K562 (cell line): ENCODE results near the gene UBE2N. TPM values are rescaled to one million over a fixed set of nuclear protein-coding genes. Genes with fewer than 3 reads are reported as not detected.

Source experiments
- ATAC-seq: fragments of 200-7000 bp; cut with Tn5 transposase; 3 replicates; pipeline ENCODE4 v1.9.1; 2020; ENCODE audit warnings: moderate library complexity
- BruUV-seq: library from RNA; stranded (reverse); fragments of 400-500 nt; replicated peaks from 2 replicates; lab custom pipeline; 2021; lab: Mats Ljungman, UMichigan
- CTCF ChIA-PET: fragments of 300-600 bp; formaldehyde crosslinking; extraction: SDS; loops from one replicate; lab custom pipeline; 2021; ENCODE audit warnings: low intra/inter-chr PET ratio; lab: Yijun Ruan, JAX
- POLR2A ChIA-PET: fragments of 300-600, 350-650 bp; sonication (Branson Sonifier 250); formaldehyde crosslinking; extraction: SDS; loops from one replicate; lab custom pipeline; 2021; ENCODE audit warnings: antibody characterized with exemption, inconsistent platforms; lab: Yijun Ruan, JAX
- DNase-seq, 4 experiments: peaks; one replicate each; pipeline versions ENCODE4 v3.0.0 to v3.0.0-alpha.2; 2011 to 2018; ENCODE audit warnings: low spot score in 3 of 4, mixed read lengths in 3 of 4; ENCODE audit errors: extremely low read depth in 1 of 4
- FAIRE-seq: peaks from 2 replicates; lab custom pipeline; 2011; peaks lifted over from hg19 to GRCh38; lab: Jason Lieb, UNC
- H2AFZ ChIP-seq: 2 replicates; pipeline ENCODE4 v1.6.0; 2011; ENCODE audit warnings: low read depth, low read length, control low read depth, inconsistent platforms
- H3K27ac ChIP-seq: fragments of 200-600 bp; 3 replicates; pipeline ENCODE4 v1.8.0; 2011; ENCODE audit warnings: low read depth, mild to moderate bottlenecking, control low read depth, inconsistent platforms, low read length, moderate library complexity, mixed read lengths; ENCODE audit errors: extremely low read depth
- H3K27me3 ChIP-seq, 2 experiments: fragments of 300-600 bp in 1 of 2; 2 replicates in 1 of 2; 3 replicates in 1 of 2; pipeline versions ENCODE4 v1.6.0 to v1.8.0; 2011; ENCODE audit warnings: inconsistent platforms in 2 of 2, low read length in 2 of 2, mild to moderate bottlenecking in 1 of 2, mixed read lengths in 1 of 2, moderate library complexity in 1 of 2; ENCODE audit not compliant: control insufficient read depth in 2 of 2, insufficient read depth in 2 of 2
- H3K36me3 ChIP-seq: fragments of 300-600 bp; 3 replicates; pipeline ENCODE4 v1.8.0; 2011; ENCODE audit warnings: mild to moderate bottlenecking, low read length, inconsistent platforms; ENCODE audit not compliant: control insufficient read depth, insufficient read depth
- H3K4me1 ChIP-seq, 2 experiments: fragments of 200-600 bp in 1 of 2; replicated peaks in 1 of 2; 2 replicates in 1 of 2; 3 replicates in 1 of 2; pipeline versions ENCODE4 v1.5.1 to v1.8.0; 2011; ENCODE audit warnings: inconsistent platforms in 2 of 2, low read length in 2 of 2, mild to moderate bottlenecking in 1 of 2, mixed read lengths in 1 of 2, moderate library complexity in 1 of 2; ENCODE audit not compliant: control insufficient read depth in 2 of 2, insufficient read depth in 2 of 2
- H3K4me2 ChIP-seq: 2 replicates; pipeline ENCODE4 v1.6.1; 2011; ENCODE audit warnings: low read length, control low read depth, inconsistent platforms, mixed read lengths; ENCODE audit not compliant: insufficient read depth
- H3K4me3 ChIP-seq: fragments of 200-600 bp; sonication (generic), shearing (Covaris generic); 2 replicates; pipeline ENCODE4 v1.5.1; 2016; ENCODE audit warnings: control low read depth, inconsistent platforms
- H3K79me2 ChIP-seq: fragments of 200-600 bp; 3 replicates; pipeline ENCODE4 v1.8.0; 2011; ENCODE audit warnings: low read length, inconsistent platforms; ENCODE audit not compliant: control insufficient read depth, insufficient read depth
- H3K9ac ChIP-seq, 2 experiments: 2 replicates each; pipeline versions ENCODE4 v1.6.0 to v1.6.1; 2011; ENCODE audit warnings: low read depth in 2 of 2, low read length in 2 of 2, control low read depth in 1 of 2, inconsistent platforms in 1 of 2, mild to moderate bottlenecking in 1 of 2, mixed read lengths in 1 of 2; ENCODE audit not compliant: insufficient read depth in 1 of 2
- H3K9me1 ChIP-seq: one replicate; pipeline ENCODE4 v1.6.0; 2011; ENCODE audit warnings: inconsistent platforms, mild to moderate bottlenecking, low read length, moderate library complexity; ENCODE audit not compliant: control insufficient read depth, insufficient read depth
- H3K9me3 ChIP-seq: replicated peaks from 2 replicates; pipeline ENCODE4 v1.5.1; 2011; ENCODE audit warnings: low read depth, low read length, inconsistent platforms; ENCODE audit not compliant: control insufficient read depth, insufficient read depth
- H4K20me1 ChIP-seq: replicated peaks from 2 replicates; pipeline ENCODE4 v1.6.1; 2011; ENCODE audit warnings: low read length, inconsistent platforms, mixed read lengths; ENCODE audit not compliant: control insufficient read depth, insufficient read depth
- AFF1 ChIP-seq, 2 experiments: fragments of 450-650 bp; IDR thresholded peaks; 2 replicates each; pipeline ENCODE4 v1.6.1; 2018; ENCODE audit warnings: mild to moderate bottlenecking in 2 of 2, low read depth in 1 of 2; ENCODE audit not compliant: partially characterized antibody in 2 of 2
- CEBPB ChIP-seq: fragments of 450-650 bp; IDR thresholded peaks from 2 replicates; pipeline ENCODE4 v1.6.1; 2016; ENCODE audit warnings: missing genetic modification characterization, missing compliant biosample characterization
- MNT ChIP-seq, 2 experiments: fragments of 450-650 bp; conservative IDR thresholded peaks; 2 replicates each; pipeline ENCODE4 v1.6.1; 2017; ENCODE audit warnings: mild to moderate bottlenecking in 2 of 2, moderate library complexity in 2 of 2
- RBFOX2 ChIP-seq: fragments of 200-400 bp; formaldehyde crosslinking; IDR thresholded peaks from 2 replicates; pipeline ENCODE4 v1.6.1; 2017; ENCODE audit warnings: low read depth, mild to moderate bottlenecking, low read length, moderate library complexity
- TOE1 ChIP-seq, 2 experiments: fragments of 450-650 bp in 1 of 2; sonication (generic) in 1 of 2; formaldehyde crosslinking in 1 of 2; IDR thresholded peaks; 2 replicates each; pipeline versions ENCODE4 v1.7.1 to v1.8.0; 2016 to 2022; ENCODE audit warnings: borderline replicate concordance in 2 of 2, mild to moderate bottlenecking in 2 of 2, antibody characterized with exemption in 1 of 2, inconsistent platforms in 1 of 2, low read depth in 1 of 2, missing genetic modification reagents in 1 of 2, moderate library complexity in 1 of 2
- ZNF512 ChIP-seq: IDR thresholded peaks from 2 replicates; pipeline ENCODE4 v1.6.1; 2016; ENCODE audit warnings: missing genetic modification characterization, missing compliant biosample characterization
- WGBS: fragments of 100-300 bp; shearing (Covaris generic); methylation state at CpG from one replicate; pipeline ENCODE4 v1.1.6; 2016; ENCODE audit warnings: low coverage, mixed read lengths; ENCODE audit not compliant: insufficient coverage; ENCODE audit errors: missing lambda C conversion rate; 5-methylcytosine and 5-hydroxymethylcytosine counted together
- in situ Hi-C: fragments of 300-500 bp; cut with MboI; formaldehyde crosslinking; loops from 4 replicates; pipeline ENCODE4 v1.15.0; 2018; ENCODE audit warnings: inconsistent platforms, mixed read lengths
- intact Hi-C: fragments of 100-400 bp; cut with micrococcal nuclease; formaldehyde crosslinking; loops from 2 replicates; pipeline ENCODE4 v1.14.2; 2022
- polyA plus RNA-seq, 8 experiments: library from polyadenylated mRNA; depleted of rRNA in 4 of 8; stranded (reverse) in 5 of 8; unstranded in 3 of 8; fragments of >200 nt; fragmentation: Nextera tagmentation in 2 of 8; fragmentation: Illumina TruSeq in 1 of 8; extraction: Ambion mirVana in 2 of 8; extraction: Trizol in 1 of 8; gene quantifications; 2 replicates each; pipeline versions ENCODE4 v1.2.1 to v1.2.3, GENCODE V29; 2011 to 2014; ENCODE audit warnings: inconsistent platforms in 1 of 8, missing spikeins in 1 of 8
- total RNA-seq, 7 experiments: library from RNA; depleted of rRNA in 6 of 7; stranded (reverse); fragments of >200 nt in 6 of 7; fragmentation: Illumina TruSeq in 2 of 7; extraction: Trizol in 2 of 7; gene quantifications; 2 replicates each; pipeline versions ENCODE4 v1.2.1 to v1.2.3, GENCODE V29; 2011 to 2021; ENCODE audit warnings: low replicate concordance in 1 of 7
- TF ChIP-seq, protein P1 (sequence below): fragments of 250-450 bp; sonication (Bioruptor Pico); IDR thresholded peaks from 2 replicates; pipeline ENCODE4 v1.5.0; 2021
- TF ChIP-seq, protein P2 (sequence below): fragments of 450-650 bp; formaldehyde crosslinking; IDR thresholded peaks from 2 replicates; pipeline ENCODE4 v1.4.0; 2020; ENCODE audit warnings: mild to moderate bottlenecking, mixed read lengths

UBE2N gene
- total and polyA plus RNA-seq, 9 of the 15 experiments (the other 6 are each of a cell fraction or from before 2014, with no cell fraction given): 189 to 826 (median 260) TPM

DNA sequence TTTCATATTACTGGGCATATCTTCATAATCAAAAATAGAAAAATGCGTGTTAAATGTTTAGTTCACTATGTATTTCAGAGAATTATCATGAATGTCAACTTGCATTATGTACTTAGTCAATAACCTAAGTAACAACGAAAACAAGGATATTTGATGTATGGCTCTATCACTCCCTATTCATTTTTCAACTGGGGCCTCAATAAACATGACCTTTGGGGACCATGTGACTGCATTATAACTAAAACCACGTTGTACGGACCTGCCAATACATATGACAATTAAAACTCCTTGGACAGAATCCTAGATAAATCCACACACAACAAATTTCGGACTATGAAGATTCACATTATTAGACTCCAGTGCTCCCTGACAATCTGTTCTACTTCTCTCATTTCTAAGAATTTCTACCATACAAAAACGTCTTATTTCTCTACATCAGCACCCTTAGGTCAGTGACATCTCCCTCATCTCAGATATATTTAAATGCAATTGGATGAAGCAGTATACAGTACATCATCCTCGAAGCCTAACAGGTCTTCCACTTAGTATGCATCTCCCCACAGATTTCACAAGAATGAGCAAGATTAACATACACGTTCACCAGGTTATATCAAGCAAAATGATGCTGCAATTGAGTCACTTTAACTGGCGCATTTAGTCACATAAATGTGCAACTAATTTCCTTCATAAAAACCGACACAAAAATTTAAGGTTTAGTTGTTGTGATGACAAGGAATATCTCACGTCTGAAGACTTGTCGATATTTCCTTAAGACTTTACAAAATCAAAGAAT lies 1.5 kb downstream of the UBE2N start:
- H3K4me3 ChIP-seq: peak overlapping the region; percentile 89
- H3K36me3 ChIP-seq: peaks cover 20% of the 10 kb centered on the region; the same call in 1 of the 3 replicates
- peak overlapping the region; percentile 93 for H3K27ac ChIP-seq
- peaks cover 20 to 36% of the 10 kb centered on the region in 2 experiments for H3K4me1 ChIP-seq
- in situ Hi-C loops: no loop called here
- peaks cover 31% of the 10 kb centered on the region for H4K20me1 ChIP-seq
- peaks cover 78% of the 10 kb centered on the region for H3K79me2 ChIP-seq
- WGBS: 3% methylated on average over 12 of the region's 12 CpGs
- peak overlapping the region; percentile 94 to 99 for H3K9ac ChIP-seq
- ChIA-PET CTCF (no interaction called here), POLR2A (no interaction called here)
- peak overlapping the region; percentile 89 for H3K4me2 ChIP-seq
- TSS peak; percentile 48 for BruUV-seq
- FAIRE-seq (no peak), DNase-seq (no peak), ATAC-seq (no peak)
- intact Hi-C loops: no loop called here
- peaks cover 7% of the 10 kb centered on the region for H3K9me1 ChIP-seq
- no peaks in the 10 kb centered on the region for H3K27me3 ChIP-seq
- H3K9me3 ChIP-seq: no peaks in the 10 kb centered on the region
- no peak overlapping the region for H2AFZ ChIP-seq
- TF ChIP-seq CEBPB (tag) (peak; percentile 60), TOE1 (IDR thresholded peaks at IDR 0.05; ENCODE audit: borderline replicate concordance) (no peak), TOE1 (CRISPR knock-in tag; IDR thresholded peaks at IDR 0.05; ENCODE audit: borderline replicate concordance, low read depth) (no peak), AFF1 (IDR thresholded peaks at IDR 0.05; ENCODE audit: low read depth in 1 of 2, partially characterized antibody in 2 of 2) (no peak), ZNF512 (tag) (no peak), MNT (conservative IDR thresholded peaks at IDR 0.05) (peak; percentile 32 to 61; a peak in 3 of 4 replicates), RBFOX2 (peak; percentile 45; the same call in 1 of the 2 replicates)
- TF ChIP-seq, protein P1, sequence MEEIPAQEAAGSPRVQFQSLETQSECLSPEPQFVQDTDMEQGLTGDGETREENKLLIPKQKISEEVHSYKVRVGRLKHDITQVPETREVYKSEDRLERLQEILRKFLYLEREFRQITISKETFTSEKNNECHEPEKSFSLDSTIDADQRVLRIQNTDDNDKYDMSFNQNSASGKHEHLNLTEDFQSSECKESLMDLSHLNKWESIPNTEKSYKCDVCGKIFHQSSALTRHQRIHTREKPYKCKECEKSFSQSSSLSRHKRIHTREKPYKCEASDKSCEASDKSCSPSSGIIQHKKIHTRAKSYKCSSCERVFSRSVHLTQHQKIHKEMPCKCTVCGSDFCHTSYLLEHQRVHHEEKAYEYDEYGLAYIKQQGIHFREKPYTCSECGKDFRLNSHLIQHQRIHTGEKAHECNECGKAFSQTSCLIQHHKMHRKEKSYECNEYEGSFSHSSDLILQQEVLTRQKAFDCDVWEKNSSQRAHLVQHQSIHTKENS: no peak
- TF ChIP-seq, protein P2, sequence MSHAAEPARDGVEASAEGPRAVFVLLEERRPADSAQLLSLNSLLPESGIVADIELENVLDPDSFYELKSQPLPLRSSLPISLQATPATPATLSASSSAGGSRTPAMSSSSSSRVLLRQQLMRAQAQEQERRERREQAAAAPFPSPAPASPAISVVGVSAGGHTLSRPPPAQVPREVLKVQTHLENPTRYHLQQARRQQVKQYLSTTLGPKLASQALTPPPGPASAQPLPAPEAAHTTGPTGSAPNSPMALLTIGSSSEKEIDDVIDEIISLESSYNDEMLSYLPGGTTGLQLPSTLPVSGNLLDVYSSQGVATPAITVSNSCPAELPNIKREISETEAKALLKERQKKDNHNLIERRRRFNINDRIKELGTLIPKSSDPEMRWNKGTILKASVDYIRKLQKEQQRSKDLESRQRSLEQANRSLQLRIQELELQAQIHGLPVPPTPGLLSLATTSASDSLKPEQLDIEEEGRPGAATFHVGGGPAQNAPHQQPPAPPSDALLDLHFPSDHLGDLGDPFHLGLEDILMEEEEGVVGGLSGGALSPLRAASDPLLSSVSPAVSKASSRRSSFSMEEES (CRISPR knock-in tag): no peak
